Natural killer cell treated with Interleukin-12 subunit alpha and Interleukin-12 subunit beta and Interleukin-15 and Interleukin-18, amount 100 ng/mL, for 72 hours (primary cell): ENCODE results near the gene PCDHA13. TPM values are rescaled to one million over a fixed set of nuclear protein-coding genes. Genes with fewer than 3 reads are reported as not detected.
"Not testable (repeated sequence)": the region's sequence is repeated elsewhere in the genome, so short reads cannot be mapped to it uniquely, and the experiment has no call there.

Experiments
- ATAC-seq, 2 donors: fragments of 150-1000 bp; cut with Tn5 transposase in 1 of 2; sonication (Bioruptor Pico), chemical (Tn5 transposase) in 1 of 2; 2 replicates each; pipeline ENCODE4 v1.10.0; 2021
- DNase-seq: peaks from one replicate; pipeline ENCODE4 v3.0.0; 2022; ENCODE audit warnings: low spot score
- H3K27ac Mint-ChIP-seq, 2 donors: 1 replicate in 1 of 2; 2 replicates in 1 of 2; pipeline ENCODE4 v1.8.0; 2022; ENCODE audit warnings: mixed read lengths in 2 of 2, mild to moderate bottlenecking in 1 of 2, moderate library complexity in 1 of 2
- H3K27me3 Mint-ChIP-seq, 2 donors: 1 replicate in 1 of 2; 2 replicates in 1 of 2; pipeline ENCODE4 v1.8.0; 2022; ENCODE audit warnings: mixed read lengths in 2 of 2
- H3K36me3 Mint-ChIP-seq: one replicate; pipeline ENCODE4 v1.8.0; 2022; ENCODE audit warnings: mixed read lengths
- H3K4me1 Mint-ChIP-seq, 2 donors: 1 replicate in 1 of 2; 2 replicates in 1 of 2; pipeline ENCODE4 v1.8.0; 2022; ENCODE audit warnings: low read depth in 2 of 2, mixed read lengths in 2 of 2, mild to moderate bottlenecking in 1 of 2
- H3K4me3 Mint-ChIP-seq: one replicate; pipeline ENCODE4 v1.8.0; 2022; ENCODE audit warnings: mixed read lengths
- H3K9me3 Mint-ChIP-seq: 2 replicates; pipeline ENCODE4 v1.8.0; 2022; ENCODE audit warnings: mixed read lengths
- total RNA-seq, 2 donors: library from RNA; stranded (reverse); gene quantifications; one replicate each; pipeline ENCODE4 v1.2.3, GENCODE V29; 2022

The PCDHA13 gene, protein sequence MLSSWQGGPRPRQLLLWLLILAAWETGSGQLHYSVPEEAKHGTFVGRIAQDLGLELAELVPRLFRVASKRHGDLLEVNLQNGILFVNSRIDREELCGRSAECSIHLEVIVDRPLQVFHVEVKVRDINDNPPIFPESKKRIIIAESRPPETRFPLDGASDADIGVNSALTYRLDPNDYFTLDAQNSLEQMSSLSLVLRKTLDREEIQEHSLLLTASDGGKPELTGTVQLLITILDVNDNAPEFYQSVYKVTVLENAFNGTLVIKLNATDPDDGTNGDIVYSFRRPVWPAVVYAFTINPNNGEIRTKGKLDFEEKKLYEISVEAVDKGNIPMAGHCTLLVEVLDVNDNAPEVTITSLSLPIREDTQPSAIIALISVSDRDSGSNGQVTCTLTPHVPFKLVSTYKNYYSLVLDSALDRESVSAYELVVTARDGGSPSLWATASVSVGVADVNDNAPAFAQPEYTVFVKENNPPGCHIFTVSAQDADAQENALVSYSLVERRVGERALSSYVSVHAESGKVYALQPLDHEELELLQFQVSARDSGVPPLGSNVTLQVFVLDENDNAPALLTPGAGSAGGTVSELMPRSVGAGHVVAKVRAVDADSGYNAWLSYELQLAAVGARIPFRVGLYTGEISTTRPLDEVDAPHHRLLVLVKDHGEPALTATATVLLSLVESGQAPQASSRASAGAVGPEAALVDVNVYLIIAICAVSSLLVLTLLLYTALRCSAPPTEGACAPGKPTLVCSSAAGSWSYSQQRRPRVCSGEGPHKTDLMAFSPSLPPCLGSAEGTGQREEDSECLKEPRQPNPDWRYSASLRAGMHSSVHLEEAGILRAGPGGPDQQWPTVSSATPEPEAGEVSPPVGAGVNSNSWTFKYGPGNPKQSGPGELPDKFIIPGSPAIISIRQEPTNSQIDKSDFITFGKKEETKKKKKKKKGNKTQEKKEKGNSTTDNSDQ
- total RNA-seq, result not detected

DNA sequence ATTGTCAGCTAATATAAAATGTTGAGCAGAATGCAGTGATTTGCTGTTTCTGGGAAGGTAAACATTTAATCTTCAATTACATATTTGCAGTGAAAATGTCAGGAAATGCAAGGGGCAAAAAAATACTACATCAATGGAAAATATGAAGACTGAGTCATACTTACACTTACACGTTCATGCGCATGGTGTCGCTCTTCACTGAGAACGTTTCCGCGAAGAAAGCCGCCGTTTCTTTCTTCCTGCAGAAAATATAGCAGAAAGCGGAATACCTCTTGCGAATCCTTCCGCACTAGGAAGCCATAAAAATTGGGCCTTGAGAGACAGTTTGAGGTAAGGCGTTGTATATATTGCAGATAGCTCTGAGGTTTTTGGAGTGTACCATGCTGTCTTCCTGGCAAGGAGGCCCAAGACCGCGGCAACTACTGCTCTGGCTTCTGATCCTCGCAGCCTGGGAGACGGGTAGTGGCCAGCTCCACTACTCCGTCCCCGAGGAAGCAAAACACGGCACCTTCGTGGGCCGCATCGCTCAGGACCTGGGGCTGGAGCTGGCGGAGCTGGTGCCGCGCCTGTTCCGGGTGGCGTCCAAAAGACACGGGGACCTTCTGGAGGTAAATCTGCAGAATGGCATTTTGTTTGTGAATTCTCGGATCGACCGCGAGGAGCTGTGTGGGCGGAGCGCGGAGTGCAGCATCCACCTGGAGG lies at the start of gene PCDHA13:
Gene PCDHA13, plus strand, starts transcription at position 236 of the 702 bp plus-strand sequence. Its CDS starts 145 bp downstream, at position 381.
- peaks cover 15% of the 10 kb centered on the region for H3K36me3 Mint-ChIP-seq
- no peaks in the 10 kb centered on the region for H3K4me1 Mint-ChIP-seq
- peaks cover 14% of the 10 kb centered on the region for H3K9me3 Mint-ChIP-seq
- H3K27me3 Mint-ChIP-seq, result peaks cover 9 to 18% of the 10 kb centered on the region in 2 donors
- H3K4me3 Mint-ChIP-seq, result no peak within 1 kb of the TSS
- no peak within 1 kb of the TSS for H3K27ac Mint-ChIP-seq
- ATAC-seq (no peak), DNase-seq (no peak)

- Mint-ChIP-seq H3K27ac (no peak within 1 kb of the TSS), H3K4me1 (no peaks in the 10 kb centered on the region), H3K4me3 (no peak within 1 kb of the TSS), H3K27me3 (peaks cover 6 to 9% of the 10 kb centered on the region in 2 donors), H3K36me3 (peaks cover 6% of the 10 kb centered on the region), H3K9me3 (peaks cover 3% of the 10 kb centered on the region)
- ATAC-seq, result no peak
- DNase-seq, result no peak
These were observed 47.9 kb upstream of the PCDHA13 start, which contains the start of gene PCDHA7 for GRCh38 chr5:140833993-140834392. PCDHA7 (plus strand) TSS chr5:140834269; CDS start chr5:140834384, 115 bp downstream.

- H3K4me3 Mint-ChIP-seq, DNase-seq, ATAC-seq, H3K36me3 Mint-ChIP-seq, H3K27me3 Mint-ChIP-seq, H3K4me1 Mint-ChIP-seq, H3K27ac Mint-ChIP-seq, H3K9me3 Mint-ChIP-seq: not testable (repeated sequence)
These were observed 47.4 kb upstream of the PCDHA13 start for GRCh38 chr5:140834439-140835008.

DNA sequence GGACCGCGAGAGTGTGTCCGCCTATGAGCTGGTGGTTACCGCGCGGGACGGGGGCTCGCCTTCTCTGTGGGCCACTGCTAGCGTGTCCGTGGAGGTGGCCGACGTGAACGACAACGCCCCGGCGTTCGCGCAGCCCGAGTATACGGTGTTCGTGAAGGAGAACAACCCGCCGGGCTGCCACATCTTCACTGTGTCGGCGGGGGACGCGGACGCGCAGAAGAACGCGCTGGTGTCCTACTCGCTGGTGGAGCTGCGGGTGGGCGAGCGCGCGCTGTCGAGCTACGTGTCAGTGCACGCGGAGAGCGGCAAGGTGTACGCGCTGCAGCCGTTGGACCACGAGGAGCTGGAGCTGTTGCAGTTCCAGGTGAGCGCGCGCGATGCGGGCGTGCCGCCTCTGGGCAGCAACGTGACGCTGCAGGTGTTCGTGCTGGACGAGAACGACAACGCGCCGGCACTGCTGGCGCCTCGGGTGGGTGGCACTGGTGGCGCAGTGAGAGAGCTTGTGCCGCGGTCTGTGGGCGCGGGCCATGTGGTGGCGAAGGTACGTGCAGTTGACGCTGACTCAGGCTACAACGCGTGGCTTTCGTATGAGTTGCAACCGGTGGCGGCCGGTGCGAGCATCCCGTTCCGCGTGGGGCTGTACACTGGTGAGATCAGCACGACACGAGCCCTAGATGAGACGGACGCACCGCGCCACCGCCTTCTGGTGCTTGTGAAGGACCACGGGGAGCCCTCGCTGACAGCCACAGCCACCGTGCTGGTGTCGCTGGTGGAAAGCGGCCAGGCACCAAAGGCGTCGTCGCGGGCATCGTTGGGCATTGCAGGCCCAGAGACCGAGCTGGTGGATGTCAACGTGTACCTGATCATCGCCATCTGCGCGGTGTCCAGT lies 46.1 kb upstream of the PCDHA13 start:
- H3K36me3 Mint-ChIP-seq, result peaks cover 15% of the 10 kb centered on the region

DNA sequence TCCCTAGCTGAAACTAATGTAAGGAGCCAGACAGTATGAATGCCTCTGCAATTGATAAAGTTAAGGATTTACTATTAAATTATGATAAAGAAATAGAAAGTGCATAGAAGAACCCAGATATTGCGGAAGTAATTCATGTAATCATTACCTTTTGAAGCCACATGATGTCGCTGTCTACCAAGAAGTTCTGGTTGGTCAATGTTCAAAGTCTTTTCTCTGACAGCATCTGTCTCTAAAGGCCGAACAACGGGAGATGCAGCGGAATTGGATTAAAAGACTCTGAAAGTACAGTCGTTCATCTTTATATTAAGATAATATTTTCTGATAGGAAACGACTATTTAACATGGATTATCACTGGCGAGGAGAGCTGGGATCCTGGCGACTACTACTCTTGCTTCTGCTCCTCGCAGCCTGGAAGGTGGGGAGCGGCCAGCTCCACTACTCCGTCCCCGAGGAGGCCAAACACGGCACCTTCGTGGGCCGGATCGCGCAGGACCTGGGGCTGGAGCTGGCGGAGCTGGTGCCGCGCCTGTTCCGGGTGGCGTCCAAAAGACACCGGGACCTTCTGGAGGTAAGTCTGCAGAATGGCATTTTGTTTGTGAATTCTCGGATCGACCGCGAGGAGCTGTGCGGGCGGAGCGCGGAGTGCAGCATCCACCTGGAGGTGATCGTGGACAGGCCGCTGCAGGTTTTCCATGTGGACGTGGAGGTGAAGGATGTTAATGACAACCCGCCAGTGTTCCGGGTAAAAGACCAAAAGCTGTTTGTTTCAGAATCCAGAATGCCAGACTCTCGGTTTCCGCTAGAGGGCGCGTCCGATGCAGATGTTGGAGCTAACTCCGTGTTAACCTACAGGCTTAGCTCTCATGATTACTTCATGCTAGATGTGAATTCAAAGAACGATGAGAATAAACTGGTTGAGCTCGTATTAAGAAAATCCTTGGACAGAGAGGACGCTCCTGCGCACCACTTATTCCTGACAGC lies 40.7 kb upstream of the PCDHA13 start, which contains the start of gene PCDHA8:
Gene PCDHA8, plus strand, starts transcription at position 210 of the 985 bp plus-strand sequence. Its CDS starts 135 bp downstream, at position 345.
- H3K27ac Mint-ChIP-seq, result no peak within 1 kb of the TSS

More for the DNA sequence above, 46.1 kb upstream of the PCDHA13 start:
- H3K4me3 Mint-ChIP-seq, result no peak overlapping the region
- H3K4me1 Mint-ChIP-seq, result no peaks in the 10 kb centered on the region
- peaks cover 9 to 17% of the 10 kb centered on the region in 2 donors for H3K27me3 Mint-ChIP-seq
- H3K27ac Mint-ChIP-seq, result no peak overlapping the region
- ATAC-seq (no peak), DNase-seq (no peak)
- H3K9me3 Mint-ChIP-seq, result peaks cover 11% of the 10 kb centered on the region

GRCh38 chr5:140842798-140843733 lies 38.9 kb upstream of the PCDHA13 start:
- Mint-ChIP-seq H3K36me3 (peaks cover 17% of the 10 kb centered on the region), H3K27me3 (peaks cover 0 to 23% of the 10 kb centered on the region in 2 donors), H3K4me3 (no peak overlapping the region), H3K27ac (no peak overlapping the region), H3K4me1 (no peaks in the 10 kb centered on the region), H3K9me3 (peaks cover 14% of the 10 kb centered on the region)
- DNase-seq, result no peak
- no peak for ATAC-seq

More for the DNA sequence above, 40.7 kb upstream of the PCDHA13 start, which contains the start of gene PCDHA8:
- no peak for DNase-seq
- Mint-ChIP-seq H3K36me3 (peaks cover 13% of the 10 kb centered on the region), H3K27me3 (peaks cover 0 to 17% of the 10 kb centered on the region in 2 donors), H3K4me3 (no peak within 1 kb of the TSS), H3K9me3 (peaks cover 7% of the 10 kb centered on the region), H3K4me1 (no peaks in the 10 kb centered on the region)
- no peak for ATAC-seq

DNA sequence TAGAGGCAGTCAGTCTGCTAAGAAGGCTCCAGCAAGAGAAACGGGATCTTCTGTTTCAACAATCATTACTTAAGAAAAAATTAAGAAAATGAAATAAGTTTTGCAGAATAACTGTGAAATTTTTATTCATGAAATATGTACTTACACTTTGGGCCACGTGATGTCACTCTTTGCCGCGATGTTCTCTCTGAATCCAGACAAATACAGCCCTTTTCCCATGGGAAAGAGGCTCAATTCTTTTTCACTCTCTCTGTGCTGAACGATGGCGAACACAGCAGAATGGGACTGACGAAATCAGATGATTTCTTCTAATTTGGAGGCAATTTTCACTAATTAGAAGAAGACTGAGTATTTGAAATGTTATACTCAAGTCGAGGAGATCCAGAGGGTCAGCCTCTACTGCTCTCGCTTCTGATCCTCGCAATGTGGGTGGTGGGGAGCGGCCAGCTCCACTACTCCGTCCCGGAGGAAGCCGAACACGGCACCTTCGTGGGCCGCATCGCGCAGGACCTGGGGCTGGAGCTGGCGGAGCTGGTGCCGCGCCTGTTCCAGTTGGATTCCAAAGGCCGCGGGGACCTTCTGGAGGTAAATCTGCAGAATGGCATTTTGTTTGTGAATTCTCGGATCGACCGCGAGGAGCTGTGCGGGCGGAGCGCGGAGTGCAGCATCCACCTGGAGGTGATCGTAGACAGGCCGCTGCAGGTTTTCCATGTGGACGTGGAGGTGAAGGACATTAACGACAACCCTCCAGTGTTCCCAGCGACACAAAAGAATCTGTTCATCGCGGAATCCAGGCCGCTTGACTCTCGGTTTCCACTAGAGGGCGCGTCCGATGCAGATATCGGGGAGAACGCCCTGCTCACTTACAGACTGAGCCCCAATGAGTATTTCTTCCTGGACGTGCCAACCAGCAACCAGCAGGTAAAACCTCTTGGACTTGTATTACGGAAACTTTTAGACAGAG lies 33.5 kb upstream of the PCDHA13 start, which contains the start of gene PCDHA9:
Gene PCDHA9, plus strand, starts transcription at position 244 of the 964 bp plus-strand sequence. Its CDS starts 114 bp downstream, at position 358.
- H3K4me3 Mint-ChIP-seq, H3K27ac Mint-ChIP-seq, H3K36me3 Mint-ChIP-seq, H3K9me3 Mint-ChIP-seq, DNase-seq, ATAC-seq, H3K4me1 Mint-ChIP-seq: not testable (repeated sequence)
- H3K27me3 Mint-ChIP-seq, result peaks cover 0 to 12% of the 10 kb centered on the region in 2 donors

DNA sequence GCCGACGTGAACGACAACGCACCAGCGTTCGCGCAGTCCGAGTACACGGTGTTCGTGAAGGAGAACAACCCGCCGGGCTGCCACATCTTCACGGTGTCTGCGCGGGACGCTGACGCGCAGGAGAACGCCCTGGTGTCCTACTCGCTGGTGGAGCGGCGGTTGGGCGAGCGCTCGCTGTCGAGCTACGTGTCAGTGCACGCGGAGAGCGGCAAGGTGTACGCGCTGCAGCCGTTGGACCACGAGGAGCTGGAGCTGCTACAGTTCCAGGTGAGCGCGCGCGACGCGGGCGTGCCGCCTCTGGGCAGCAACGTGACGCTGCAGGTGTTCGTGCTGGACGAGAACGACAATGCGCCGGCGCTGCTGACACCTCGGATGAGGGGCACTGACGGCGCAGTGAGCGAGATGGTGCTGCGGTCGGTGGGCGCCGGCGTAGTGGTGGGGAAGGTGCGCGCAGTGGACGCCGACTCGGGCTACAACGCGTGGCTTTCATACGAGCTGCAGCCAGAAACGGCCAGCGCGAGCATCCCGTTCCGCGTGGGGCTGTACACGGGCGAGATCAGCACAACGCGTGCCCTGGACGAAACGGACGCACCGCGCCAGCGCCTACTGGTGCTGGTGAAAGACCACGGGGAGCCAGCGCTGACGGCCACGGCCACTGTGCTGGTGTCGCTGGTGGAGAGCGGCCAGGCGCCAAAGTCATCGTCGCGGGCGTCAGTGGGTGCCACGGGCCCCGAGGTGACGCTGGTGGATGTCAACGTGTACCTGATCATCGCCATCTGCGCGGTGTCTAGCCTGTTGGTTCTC lies 31.9 kb upstream of the PCDHA13 start:
- not testable (repeated sequence) for H3K4me3 Mint-ChIP-seq, DNase-seq, H3K27ac Mint-ChIP-seq, H3K36me3 Mint-ChIP-seq, H3K9me3 Mint-ChIP-seq, H3K4me1 Mint-ChIP-seq, ATAC-seq
- H3K27me3 Mint-ChIP-seq, result peaks cover 0 to 12% of the 10 kb centered on the region in 2 donors
